ENCODE measurements around the gene OPCML.

The OPCML gene

GRCh38 chr11:132539590-132540368 lies 992.5 kb downstream of the OPCML start:
- TF ChIP-seq ZFX (IDR thresholded peaks at IDR 0.05; ENCODE audit: borderline replicate concordance) = no peak
- TF ChIP-seq CTCF (IDR thresholded peaks at IDR 0.05) = no peak
- H3K27ac ChIP-seq = no peak overlapping the region

DNA sequence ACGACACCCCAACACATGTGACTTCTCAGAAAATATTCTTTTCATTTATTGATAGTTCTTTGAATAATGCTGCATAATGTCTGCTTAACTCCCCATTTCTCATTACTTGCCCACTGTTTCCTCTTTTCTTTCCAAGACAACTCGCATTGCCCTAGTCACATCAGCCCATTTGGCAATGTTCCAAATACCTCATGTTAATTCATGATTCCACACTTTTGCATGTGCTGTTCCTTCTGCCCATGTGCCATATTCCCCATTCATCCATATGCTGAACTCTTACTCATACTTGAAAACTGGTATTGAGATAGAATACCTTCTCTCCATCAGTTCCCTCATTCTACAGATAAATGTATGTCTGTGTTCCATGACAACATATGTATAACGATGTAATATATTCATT lies 993.7 kb downstream of the OPCML start:
- no peak for TF ChIP-seq ZFX (IDR thresholded peaks at IDR 0.05; ENCODE audit: borderline replicate concordance)
- no peak for TF ChIP-seq CTCF (IDR thresholded peaks at IDR 0.05)
- no peak overlapping the region for H3K27ac ChIP-seq

GRCh38 chr11:132535830-132536229 lies 996.5 kb downstream of the OPCML start:
- TF ChIP-seq ZFX (IDR thresholded peaks at IDR 0.05; ENCODE audit: borderline replicate concordance) = no peak
- TF ChIP-seq CTCF (IDR thresholded peaks at IDR 0.05) = no peak
- H3K27ac ChIP-seq = no peak overlapping the region

- no peak overlapping the region for H3K27ac ChIP-seq
- TF ChIP-seq CTCF (IDR thresholded peaks at IDR 0.05) (no peak), ZFX (IDR thresholded peaks at IDR 0.05; ENCODE audit: borderline replicate concordance) (no peak)
Measured at GRCh38 chr11:132531921-132532320, 1000.4 kb downstream of the OPCML start.

DNA sequence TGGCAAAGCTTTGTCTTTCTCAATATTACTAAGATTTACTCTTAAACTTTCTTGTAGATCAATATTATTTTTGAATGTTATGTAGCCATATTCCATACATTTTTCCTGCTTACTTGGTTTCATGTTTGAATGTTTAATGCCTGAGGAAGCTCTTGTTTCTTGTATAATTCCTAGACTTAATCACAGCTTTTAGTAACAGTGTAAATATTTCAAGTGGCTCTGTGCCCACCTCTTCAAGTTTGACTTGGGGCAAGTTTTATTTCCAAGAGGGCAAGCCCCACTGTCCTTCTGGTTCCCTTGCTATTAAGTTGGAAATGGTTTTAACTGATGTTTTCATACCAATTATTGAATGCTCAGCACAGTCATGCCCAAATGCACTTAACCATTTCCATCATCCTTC lies 1004.1 kb downstream of the OPCML start:
- no peak overlapping the region for H3K27ac ChIP-seq
- TF ChIP-seq CTCF (IDR thresholded peaks at IDR 0.05) (no peak), ZFX (IDR thresholded peaks at IDR 0.05; ENCODE audit: borderline replicate concordance) (no peak)

DNA sequence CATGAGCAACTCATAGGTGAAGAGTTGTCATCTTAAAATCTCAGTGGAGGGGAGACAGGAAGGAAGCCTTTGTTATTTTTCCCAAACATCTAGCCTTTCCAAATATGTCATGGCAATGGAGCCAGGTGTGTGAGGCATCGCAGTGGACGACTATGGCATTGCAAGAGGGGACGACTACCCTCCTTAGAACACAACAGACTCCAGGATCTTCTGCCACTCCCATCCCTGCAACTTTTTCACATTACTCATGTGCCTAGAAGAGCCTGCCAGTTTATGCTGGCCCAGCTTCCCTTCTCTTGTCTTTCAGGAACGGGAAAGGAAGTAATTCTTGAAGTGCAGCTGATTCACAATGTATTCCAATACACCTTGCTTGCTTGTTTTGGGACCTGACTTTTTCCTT lies 1008.4 kb downstream of the OPCML start:
- TF ChIP-seq CTCF (IDR thresholded peaks at IDR 0.05) = no peak
- TF ChIP-seq ZFX (IDR thresholded peaks at IDR 0.05; ENCODE audit: borderline replicate concordance) = no peak
- no peak overlapping the region for H3K27ac ChIP-seq

- TF ChIP-seq CTCF (IDR thresholded peaks at IDR 0.05) = no peak
- no peak for TF ChIP-seq ZFX (IDR thresholded peaks at IDR 0.05; ENCODE audit: borderline replicate concordance)
- no peak overlapping the region for H3K27ac ChIP-seq
Measured at GRCh38 chr11:132520199-132520598, 1012.1 kb downstream of the OPCML start.
